ENCODE results near the gene EMP1. TPM values are rescaled to one million over a fixed set of nuclear protein-coding genes. Genes with fewer than 3 reads are reported as not detected.
A peak's percentile ranks its signal among the peaks of the same experiment; 100 is the strongest.

EMP1 gene
- total and polyA plus RNA-seq, 4 donors, result 67.5 to 348 (median 167) TPM

GRCh38 chr12:13233830-13234641 lies 37.5 kb downstream of the EMP1 start:
- WGBS, 2 donors, result 70 to 71% methylated on average over 8 of the region's 8 CpGs
- Histone ChIP-seq H3K4me3 (no peak overlapping the region), H3K36me3 (ENCODE audit: control insufficient read depth in 4 of 4, insufficient read depth in 4 of 4, low read length in 4 of 4) (no peaks in the 10 kb centered on the region), H3K9me3 (ENCODE audit: control insufficient read depth in 4 of 4, insufficient read depth in 3 of 4, low read length in 3 of 4) (no peaks in the 10 kb centered on the region), H3K4me1 (ENCODE audit: control insufficient read depth in 5 of 5, insufficient read depth in 5 of 5, low read length in 5 of 5) (no peaks in the 10 kb centered on the region), H3K9ac (ENCODE audit: insufficient read depth in 1 of 2, low read length in 2 of 2) (no peak overlapping the region), H3K27me3 (ENCODE audit: control insufficient read depth in 3 of 3, insufficient read depth in 3 of 3, low read length in 2 of 3) (no peaks in the 10 kb centered on the region), H3K27ac (ENCODE audit: low read depth in 1 of 2, low read length in 1 of 2) (no peak overlapping the region)
- ATAC-seq (ENCODE audit: insufficient read depth, low FRiP score), result peak; percentile 66
- peak; percentile 77 for TF ChIP-seq CTCF (IDR thresholded peaks at IDR 0.05; ENCODE audit: control extremely low read depth, extremely low read depth)
- peak; percentile 46 to 70 (median 62) for DNase-seq

- no peak for DNase-seq
- no peaks in the 10 kb centered on the region for H3K4me1 ChIP-seq (ENCODE audit: control insufficient read depth in 5 of 5, insufficient read depth in 5 of 5, low read length in 5 of 5)
- no peaks in the 10 kb centered on the region for H3K27me3 ChIP-seq (ENCODE audit: control insufficient read depth in 3 of 3, insufficient read depth in 3 of 3, low read length in 2 of 3)
- no peak overlapping the region for H3K27ac ChIP-seq (ENCODE audit: low read depth in 1 of 2, low read length in 1 of 2)
- no peak for TF ChIP-seq CTCF (IDR thresholded peaks at IDR 0.05; ENCODE audit: control extremely low read depth, extremely low read depth)
- ATAC-seq (ENCODE audit: insufficient read depth, low FRiP score), result no peak
- WGBS, 2 donors, result 81 to 87% methylated on average over 7 of the region's 7 CpGs
- H3K4me3 ChIP-seq, result no peak overlapping the region
- H3K36me3 ChIP-seq (ENCODE audit: control insufficient read depth in 4 of 4, insufficient read depth in 4 of 4, low read length in 4 of 4), result no peaks in the 10 kb centered on the region
- no peaks in the 10 kb centered on the region for H3K9me3 ChIP-seq (ENCODE audit: control insufficient read depth in 4 of 4, insufficient read depth in 3 of 4, low read length in 3 of 4)
- no peak overlapping the region for H3K9ac ChIP-seq (ENCODE audit: insufficient read depth in 1 of 2, low read length in 2 of 2)
Observed at GRCh38 chr12:13238204-13238603, 41.7 kb downstream of the EMP1 start.

- no peak overlapping the region for H3K9ac ChIP-seq (ENCODE audit: insufficient read depth in 1 of 2, low read length in 2 of 2)
- TF ChIP-seq CTCF (IDR thresholded peaks at IDR 0.05; ENCODE audit: control extremely low read depth, extremely low read depth), result no peak
- H3K27ac ChIP-seq (ENCODE audit: low read depth in 1 of 2, low read length in 1 of 2), result no peak overlapping the region
- ATAC-seq (ENCODE audit: insufficient read depth, low FRiP score) (no peak), DNase-seq (no peak)
- H3K9me3 ChIP-seq (ENCODE audit: control insufficient read depth in 4 of 4, insufficient read depth in 3 of 4, low read length in 3 of 4), result no peaks in the 10 kb centered on the region
- 77 to 82% methylated on average over 2 of the region's 2 CpGs for WGBS, 2 donors
- H3K36me3 ChIP-seq (ENCODE audit: control insufficient read depth in 4 of 4, insufficient read depth in 4 of 4, low read length in 4 of 4), result no peaks in the 10 kb centered on the region
- H3K4me1 ChIP-seq (ENCODE audit: control insufficient read depth in 5 of 5, insufficient read depth in 5 of 5, low read length in 5 of 5), result no peaks in the 10 kb centered on the region
- H3K27me3 ChIP-seq (ENCODE audit: control insufficient read depth in 3 of 3, insufficient read depth in 3 of 3, low read length in 2 of 3), result no peaks in the 10 kb centered on the region
- H3K4me3 ChIP-seq, result no peak overlapping the region
Observed at GRCh38 chr12:13241833-13242488, 45.4 kb downstream of the EMP1 start.
